CMK (cell line): Measurements from ENCODE around the gene PLCG2.
"Not testable (repeated sequence)": the region's sequence is repeated elsewhere in the genome, so short reads cannot be mapped to it uniquely, and the experiment has no call there.

Source experiments
- DNase-seq: peaks from one replicate; pipeline ENCODE4 v3.0.0-alpha.2; 2010; ENCODE audit warnings: low read depth

PLCG2 gene

DNA sequence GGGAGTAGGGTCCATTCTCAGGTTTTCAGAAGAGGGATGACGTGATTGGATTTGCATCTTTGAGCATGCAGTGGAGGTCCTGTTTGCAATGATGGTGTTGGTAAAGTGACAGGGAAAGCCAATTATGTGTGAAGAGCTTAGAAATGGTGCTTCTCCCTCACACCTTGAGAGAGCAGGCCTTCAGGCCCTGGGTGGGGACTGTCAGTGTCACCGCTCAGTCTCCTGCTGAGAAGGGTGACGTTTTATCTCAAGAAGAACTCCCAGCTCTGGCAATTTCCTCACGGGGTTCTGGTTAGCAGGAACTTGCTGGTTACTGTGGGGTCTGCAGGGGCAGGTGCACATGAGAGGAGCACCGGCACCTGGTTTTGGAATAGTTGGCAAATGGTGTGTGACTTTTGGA lies 11.2 kb downstream of the PLCG2 start:
- no peak for DNase-seq

DNA sequence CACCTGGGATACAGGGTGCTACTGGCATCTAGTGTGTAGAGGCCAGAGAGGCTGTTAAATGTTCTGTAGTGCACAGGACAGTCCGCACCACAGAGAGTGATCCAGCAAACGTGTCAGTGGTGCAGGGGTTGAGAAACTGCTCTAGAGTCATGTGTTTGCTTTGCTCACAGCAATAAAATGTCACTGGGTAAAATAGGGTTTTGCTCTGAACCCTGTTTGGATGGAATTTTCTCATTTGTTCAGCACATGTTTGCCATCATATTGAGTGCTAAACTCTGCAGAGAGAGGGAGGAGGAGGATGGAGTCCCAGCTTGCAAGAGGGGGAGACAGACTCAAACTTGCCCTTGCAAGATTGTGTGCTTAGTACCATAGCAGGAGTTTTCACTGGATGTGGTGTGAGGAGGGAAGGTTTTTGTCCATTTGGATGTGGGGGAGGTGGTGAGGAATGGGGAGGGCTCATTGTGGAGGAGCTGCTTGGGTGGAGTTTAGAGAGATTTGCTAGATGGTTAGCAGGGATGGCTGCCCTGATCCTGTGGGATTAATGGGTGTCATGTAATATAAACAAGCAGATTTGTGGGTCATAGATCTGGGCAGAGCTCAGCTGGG lies 11.8 kb downstream of the PLCG2 start:
- no peak for DNase-seq

- DNase-seq = no peak
Measured at GRCh38 chr16:81792828-81793227, 13.7 kb downstream of the PLCG2 start.

- no peak for DNase-seq
Measured at GRCh38 chr16:81795193-81795592, 16.1 kb downstream of the PLCG2 start.

- DNase-seq = no peak
Measured at GRCh38 chr16:81796035-81796434, 16.9 kb downstream of the PLCG2 start.

GRCh38 chr16:81796583-81797346 lies 17.7 kb downstream of the PLCG2 start:
- no peak for DNase-seq

- DNase-seq = no peak
Measured at GRCh38 chr16:81797443-81797842, 18.4 kb downstream of the PLCG2 start.

DNA sequence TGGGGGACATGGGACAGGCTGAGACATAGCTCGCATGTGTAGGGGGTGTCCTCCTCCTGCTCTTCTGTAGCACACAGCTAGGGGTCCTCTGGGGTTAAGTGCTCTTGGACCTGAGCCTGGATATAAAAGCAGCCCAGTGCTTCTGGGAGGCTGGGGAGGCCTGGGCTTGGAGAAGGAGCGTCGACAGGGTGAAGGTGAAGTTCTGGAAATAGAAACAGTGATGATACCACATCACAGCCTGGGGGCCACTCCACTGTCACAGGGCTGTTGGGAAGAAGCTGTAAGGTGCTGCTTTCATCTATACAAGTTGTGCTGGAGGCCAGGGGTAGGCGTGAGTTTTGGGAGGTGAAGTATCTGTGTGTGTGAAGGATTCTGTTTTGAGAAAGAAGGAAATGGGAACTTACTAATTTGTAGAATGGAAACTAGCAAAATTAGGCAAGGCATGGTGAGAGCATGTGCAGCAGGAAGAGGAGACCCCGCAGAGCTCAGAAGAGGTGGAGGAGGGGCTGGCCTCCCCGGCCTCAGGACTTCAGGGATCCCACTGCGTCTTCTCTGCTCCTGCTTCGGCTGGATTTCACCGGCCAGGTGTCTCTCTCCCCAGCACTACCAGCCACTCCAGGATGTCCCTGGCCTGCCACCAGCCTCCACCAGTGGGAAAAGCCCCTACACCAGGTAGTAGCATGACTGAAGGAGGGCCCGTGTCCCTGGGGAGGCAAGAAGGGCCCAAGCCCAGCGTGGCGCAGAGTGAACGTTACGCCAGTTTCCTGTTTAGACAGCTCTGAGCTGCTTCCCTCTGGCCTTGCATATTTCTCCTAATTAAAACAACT lies 19.4 kb downstream of the PLCG2 start:
- DNase-seq = no peak

GRCh38 chr16:81799138-81799504 lies 20.0 kb downstream of the PLCG2 start:
- DNase-seq = no peak

GRCh38 chr16:81801724-81802123 lies 22.6 kb downstream of the PLCG2 start:
- DNase-seq = not testable (repeated sequence)

DNA sequence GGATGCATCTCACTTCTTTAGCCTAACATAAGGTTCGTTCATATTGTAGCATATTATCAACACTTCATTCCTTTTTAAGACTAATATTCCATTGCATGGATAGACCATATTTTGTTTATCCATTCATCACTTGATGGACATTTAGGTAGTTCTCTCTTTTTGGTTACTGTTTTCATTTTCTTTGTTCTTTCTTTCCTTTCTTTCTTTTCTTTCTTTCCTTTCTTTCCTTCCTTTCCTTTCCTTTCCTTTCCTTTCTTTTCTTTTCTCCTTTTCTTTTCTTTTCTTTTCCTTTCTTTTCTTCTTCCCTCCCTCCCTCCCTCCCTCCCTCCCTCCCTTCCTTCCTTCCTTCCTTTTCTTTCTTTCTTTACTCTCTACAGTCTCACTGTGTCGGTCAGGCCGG lies 24.2 kb downstream of the PLCG2 start:
- no peak for DNase-seq

DNA sequence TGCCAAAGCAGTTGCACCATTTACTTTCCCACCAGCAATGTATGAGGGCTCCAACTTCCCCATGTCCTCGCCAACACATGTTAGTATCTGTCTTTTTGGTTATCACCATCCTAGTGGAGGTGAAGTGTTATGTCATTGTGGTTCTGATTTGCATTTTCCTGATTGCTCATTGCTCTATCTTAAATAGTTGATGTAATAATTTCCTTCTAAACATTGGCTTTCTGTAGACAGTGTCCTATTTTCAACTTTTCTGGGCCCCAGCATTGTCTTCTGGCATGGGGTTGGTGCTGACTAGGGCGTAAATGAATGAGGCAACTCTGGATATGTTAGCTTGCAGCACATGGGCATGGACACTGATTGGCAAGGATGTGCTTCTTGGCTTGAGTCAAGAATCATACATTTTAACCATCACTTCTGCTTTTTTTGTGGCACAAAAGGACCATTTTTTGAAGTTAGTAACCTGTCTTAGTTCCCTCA lies 25.1 kb downstream of the PLCG2 start:
- DNase-seq = no peak

GRCh38 chr16:81806696-81807095 lies 27.6 kb downstream of the PLCG2 start:
- DNase-seq = no peak

DNA sequence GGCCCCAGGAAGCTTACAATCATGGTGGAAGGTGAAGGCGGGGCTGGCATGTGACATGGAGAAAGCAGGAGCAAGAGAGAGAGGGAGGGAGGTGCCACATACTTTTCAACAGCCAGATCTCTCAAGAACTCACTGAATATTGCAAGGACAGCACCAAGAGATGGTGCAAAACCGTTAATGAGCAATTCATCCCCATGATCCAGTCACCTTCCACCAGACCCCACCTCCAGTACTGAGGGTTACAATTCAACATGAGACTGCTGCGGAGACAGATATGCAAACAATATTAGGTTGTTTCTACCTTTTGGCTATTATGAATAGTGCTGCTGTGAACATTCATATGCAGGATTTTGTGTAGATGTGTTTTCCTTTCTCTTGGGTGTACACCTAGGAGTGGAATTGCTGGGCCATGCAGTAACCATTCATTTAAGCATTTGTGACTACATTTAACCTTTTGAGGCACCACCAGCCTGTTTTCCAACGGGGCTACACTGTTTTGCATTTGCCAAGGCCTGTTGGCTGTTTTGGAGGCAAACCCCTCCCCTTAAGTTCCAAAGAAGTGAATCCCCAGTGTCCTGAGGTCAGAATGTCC lies 28.8 kb downstream of the PLCG2 start:
- DNase-seq = no peak

- no peak for DNase-seq
Measured at GRCh38 chr16:81808933-81809480, 29.9 kb downstream of the PLCG2 start.

GRCh38 chr16:81809567-81809966 lies 30.5 kb downstream of the PLCG2 start:
- DNase-seq = no peak

GRCh38 chr16:81810361-81810760 lies 31.3 kb downstream of the PLCG2 start:
- no peak for DNase-seq

DNA sequence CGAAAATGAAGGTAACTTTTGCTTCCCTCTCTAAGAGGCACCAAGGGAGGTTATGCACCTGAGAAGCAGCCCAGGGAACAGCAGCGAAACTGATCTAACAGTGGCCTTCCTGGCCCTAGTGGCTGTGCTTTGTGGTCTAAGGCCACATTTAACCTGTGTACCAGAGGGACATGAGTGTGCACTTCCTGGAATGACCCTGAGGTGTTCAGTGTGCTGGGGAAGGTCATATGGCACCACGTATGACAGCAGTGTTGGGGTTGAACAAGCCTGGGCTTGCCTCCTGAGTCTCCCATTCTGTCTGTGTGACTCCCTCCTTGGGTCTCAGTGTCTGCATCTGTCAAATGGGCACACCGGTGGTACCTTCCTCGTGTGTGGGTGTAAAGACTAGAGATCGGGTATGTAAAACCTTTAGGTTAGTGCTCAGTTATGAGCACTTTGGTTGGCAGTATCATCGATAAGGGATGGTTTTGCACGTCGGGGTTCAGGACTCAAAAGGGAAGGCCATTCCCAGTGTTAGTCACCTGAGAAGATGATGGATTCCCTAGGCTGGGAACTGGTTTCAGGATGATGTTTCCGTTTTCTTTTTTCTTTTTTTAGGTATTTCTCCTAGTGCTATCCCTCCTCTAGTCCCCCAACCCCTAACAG lies 31.9 kb downstream of the PLCG2 start:
- DNase-seq = no peak

DNA sequence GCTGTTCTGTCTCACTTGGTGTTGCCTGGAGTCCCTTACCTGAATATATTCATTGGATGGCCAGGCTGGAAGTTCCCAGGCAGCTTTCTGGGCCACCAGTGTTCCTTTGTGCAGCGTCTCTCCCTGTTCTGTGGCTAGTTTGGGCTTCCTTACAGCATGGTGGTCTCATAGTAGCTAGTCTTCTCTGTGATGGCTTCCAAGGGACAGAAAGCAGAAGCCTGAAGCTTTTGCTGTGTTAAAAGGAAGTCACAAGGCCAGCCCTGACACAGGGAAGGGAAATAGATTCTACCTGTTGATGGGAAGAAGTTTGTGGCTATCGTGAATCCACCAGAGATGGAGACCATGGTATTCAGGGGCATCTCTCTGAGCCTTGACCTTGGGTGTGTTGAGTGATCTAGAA lies 34.6 kb downstream of the PLCG2 start:
- DNase-seq = no peak

- no peak for DNase-seq
Measured at GRCh38 chr16:81814751-81815428, 35.8 kb downstream of the PLCG2 start.

DNA sequence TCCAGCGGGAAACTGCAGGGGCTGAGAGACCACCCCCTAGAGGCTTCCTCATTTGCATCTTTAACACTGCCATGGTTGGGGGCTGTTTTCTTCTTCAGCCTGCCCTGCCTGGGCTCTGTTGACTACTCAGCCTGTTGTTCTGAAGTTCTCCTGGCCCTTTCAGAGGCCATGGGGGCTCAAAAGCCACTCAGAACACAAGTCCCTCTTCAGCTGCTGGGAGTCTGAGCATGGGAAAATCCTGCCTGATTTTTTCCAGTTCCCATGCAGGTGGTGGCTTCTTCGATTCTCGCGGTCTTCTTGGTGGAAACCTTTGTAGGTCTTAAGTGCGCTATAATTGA lies 36.3 kb downstream of the PLCG2 start:
- DNase-seq = no peak
